GM12892 (cell line): ENCODE results near the gene TMEM139.

Experiments
- POLR2A ChIP-seq: IDR thresholded peaks from 2 replicates; pipeline ENCODE4 v1.6.1; 2011; ENCODE audit warnings: low read depth, low read length, control low read depth
- POLR2AphosphoS5 ChIP-seq: IDR thresholded peaks from 2 replicates; pipeline ENCODE4 v1.6.1; 2011; ENCODE audit warnings: low read depth, low read length, control low read depth
- TAF1 ChIP-seq: IDR thresholded peaks from 2 replicates; pipeline ENCODE4 v1.6.1; 2011; ENCODE audit warnings: low read depth, mild to moderate bottlenecking, control low read depth, low read length, borderline replicate concordance

DNA sequence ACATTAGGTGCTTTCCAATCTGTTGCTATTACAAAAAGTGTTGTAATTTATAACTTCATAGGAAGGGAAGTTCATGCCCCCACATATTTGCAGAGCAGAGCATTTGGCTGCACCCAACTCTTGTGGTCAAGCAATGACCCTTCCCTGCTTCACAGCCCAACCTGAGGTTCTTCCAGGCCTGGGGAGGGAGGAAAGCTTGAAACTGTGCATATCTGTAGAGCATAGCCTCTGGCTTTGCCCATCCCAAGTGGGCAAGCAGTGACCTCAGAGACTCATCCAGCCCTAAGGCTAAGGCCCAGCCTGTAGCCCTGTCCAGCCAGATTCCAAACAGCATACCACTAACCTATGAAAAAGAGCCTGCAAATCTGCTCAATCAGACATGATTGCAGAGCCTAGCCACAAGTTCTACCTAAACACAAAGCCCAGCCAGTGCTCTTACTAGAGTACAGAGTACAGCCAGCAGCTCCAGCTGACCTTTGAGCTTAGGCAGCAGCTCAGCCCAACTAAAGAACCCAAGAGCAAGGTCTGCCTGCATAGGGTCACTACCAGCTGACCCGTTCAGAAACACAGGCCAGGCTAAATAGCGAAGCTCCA is 35.9 kb upstream of the TMEM139 start:
- TF ChIP-seq TAF1 (no peak), POLR2A (no peak), POLR2AphosphoS5 (no peak)
